Hypothalamus (tissue), 51 donors: ENCODE measurements around the gene PTX4.
A peak's percentile ranks its signal among the peaks of the same experiment; 100 is the strongest.

Source experiments
- DNase-seq, 51 donors: peaks; one replicate each; lab custom pipeline; 2025; lab: John Stamatoyannopoulos, UW

PTX4 gene

DNA sequence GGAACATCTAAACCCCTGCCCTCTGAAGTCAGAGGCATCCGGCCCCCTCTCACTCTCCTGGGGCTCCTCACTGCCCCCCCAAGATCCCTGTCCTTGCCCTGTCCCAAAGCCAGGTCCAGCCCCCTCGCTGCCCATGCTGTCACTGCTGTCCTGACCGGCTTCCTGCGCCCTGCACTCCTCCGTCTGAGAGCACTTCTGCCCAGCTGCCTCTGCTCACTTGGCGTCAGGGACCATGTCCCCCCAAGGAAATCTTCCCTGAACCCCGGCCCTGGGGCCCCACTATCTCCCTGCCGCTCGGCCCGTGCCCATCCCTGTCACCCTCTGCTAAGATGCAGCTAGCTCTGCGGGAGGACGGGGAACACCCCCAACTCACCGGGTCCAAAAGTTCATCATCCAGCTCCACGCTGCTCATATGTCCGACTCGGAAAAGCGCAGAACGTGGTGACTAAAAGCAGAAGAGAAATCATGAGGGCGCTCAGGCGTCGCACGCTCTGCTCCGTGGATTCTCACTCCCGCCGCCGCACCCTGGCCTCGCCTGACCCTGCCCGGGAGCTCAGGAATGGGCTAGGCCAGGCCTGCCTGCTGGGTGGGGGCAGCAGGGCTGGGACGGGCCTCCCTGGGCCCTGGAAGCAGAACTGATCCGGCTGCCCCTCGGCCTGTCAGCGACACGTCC is 23.7 kb downstream of the PTX4 start:
- no peak for DNase-seq

DNA sequence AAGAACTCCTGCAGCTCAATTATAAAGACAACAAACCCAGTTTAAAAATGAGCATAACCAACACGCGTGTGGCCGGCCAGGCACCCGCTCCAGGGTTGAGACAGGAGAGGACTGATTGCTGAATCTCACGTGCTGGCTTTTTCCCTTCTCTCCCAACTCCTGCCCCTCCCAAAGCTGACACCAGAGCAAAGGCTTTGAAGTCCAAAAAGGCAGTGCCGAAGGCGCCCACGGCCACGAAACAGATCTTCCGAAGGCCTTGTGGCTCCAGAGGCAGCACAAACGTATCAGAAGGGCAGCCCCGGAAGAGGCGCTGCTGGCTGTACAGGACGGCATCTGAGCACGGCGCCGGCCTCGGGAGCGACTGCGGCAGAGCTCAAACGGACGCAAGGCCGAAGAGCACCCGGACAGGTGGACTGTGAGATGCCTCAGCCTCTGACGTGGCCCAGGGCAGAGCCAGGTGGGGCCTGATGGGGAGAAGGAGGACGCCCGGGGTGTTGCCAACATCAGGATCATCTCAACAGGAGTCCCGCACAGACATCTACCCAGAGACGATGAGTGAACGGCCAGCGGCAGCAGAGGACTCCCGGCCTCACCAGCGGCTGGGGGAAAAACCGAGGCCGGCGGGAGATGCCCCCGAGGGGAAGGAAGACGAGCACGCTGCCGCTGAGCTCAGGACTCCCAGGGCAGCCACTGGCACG is 24.4 kb downstream of the PTX4 start:
- no peak for DNase-seq

DNA sequence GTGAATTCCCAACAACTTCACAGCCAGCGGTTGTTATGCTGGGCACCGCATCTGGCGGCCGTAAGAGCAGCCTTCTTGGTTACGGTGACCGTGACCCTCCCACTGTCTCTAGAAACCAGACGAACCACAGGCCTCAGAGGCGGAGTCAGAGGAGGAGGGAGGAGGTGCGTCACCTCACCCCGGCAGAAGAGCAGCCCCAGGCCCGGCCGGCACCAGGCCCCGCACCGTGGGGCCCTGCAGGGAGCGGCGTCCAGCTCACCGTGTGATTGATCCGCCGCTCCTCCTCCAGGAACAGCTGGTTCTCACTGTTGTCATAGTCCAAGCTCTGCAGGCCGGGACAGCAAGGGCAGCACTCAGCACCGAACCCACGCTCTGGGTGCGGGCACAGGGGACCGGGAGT is 27.6 kb downstream of the PTX4 start:
- DNase-seq = no peak

DNA sequence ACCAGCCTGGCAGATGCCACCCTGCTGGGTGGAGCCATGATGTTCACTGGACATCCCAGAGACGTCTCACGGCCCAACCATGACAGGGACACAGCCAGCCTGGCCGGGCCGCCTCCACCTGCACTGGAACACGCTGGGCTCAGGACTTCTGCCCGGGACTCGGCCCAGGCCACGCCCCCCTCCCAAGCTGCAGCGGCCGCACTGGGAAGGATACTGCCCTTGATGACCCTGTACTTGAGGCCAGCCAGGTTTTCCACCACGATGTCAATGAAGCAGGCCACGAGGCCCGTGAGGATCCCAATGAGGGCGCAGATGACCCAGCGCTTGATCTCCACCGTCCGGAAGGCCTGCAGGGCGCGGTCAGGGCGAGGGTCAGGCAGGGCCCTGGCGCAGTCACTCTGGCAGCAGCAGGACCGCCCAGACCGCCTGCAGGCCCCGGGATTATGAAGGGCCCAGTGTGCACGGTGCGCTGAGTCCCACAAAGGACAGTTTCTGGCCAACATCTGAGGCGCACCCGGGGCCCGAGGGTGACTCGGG is 28.1 kb downstream of the PTX4 start:
- no peak for DNase-seq

DNA sequence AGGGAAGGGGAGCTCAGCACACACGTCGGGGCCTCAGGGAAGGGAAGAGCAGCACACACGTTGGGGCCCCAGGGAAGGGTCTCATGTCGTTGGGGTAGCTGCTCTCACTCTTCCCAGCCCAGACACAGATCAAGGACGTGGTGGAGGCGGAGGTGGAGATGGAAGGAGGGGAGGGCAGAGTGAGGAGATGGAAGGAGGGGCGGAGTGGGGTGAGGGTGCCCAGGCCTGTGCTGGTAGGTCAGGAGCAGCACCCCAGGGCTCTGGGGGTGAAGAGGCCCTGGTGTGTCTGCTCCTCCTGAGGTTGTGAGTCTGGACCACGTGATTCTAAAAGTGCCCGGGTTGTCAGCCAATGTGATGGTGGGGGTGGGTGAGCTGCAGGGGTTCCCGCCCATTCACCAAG is 28.8 kb downstream of the PTX4 start:
- no peak for DNase-seq

DNA sequence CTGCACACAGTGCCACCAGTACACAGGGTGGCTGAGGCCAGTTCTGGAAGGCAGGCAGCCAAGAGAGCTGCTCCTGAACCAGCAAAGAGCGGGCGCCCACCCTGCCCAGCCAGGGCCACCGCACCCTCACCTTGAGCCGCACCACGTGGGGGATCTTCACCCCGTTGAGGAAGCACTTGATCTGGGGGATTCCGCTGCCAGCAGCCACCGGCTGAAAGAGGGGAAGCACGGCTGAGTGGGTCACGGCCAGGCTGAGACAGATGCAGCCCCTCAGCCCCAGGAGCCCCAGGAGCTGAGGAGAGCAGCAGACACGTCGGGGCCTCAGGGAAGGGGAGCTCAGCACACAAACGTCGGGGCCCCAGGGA is 29.8 kb downstream of the PTX4 start:
- no peak for DNase-seq

DNA sequence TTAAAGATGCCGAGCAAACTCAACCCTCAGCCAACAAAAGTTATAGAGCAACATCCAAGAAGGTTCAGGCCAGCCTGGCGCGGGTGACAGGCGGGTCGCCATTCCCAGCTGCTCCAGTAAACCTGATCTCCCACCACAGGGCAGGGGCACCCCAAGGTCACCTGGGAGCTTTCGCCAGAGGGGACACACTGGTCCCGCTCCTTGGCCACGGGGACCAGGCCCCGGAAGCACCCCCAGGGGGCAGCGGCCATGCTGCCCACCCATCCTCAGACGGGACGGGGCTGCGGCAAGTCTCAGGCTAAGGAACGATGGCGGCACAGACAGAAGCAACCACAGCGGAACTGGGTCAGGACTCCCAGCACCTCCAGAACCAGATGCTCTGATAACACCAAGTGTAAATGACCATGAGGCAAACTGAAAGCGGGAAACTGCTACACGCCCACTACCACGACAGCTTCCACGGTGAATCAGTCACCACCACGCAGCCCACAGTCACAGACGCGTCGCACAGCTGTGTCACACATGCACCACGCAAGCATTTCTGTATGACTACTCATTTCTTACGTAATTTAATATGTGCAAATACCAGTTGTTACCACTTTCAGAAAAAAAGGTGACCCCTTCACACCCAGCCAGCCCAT is 30.3 kb downstream of the PTX4 start:
- peak in 1 of 51 donors; percentile 49 for DNase-seq

DNA sequence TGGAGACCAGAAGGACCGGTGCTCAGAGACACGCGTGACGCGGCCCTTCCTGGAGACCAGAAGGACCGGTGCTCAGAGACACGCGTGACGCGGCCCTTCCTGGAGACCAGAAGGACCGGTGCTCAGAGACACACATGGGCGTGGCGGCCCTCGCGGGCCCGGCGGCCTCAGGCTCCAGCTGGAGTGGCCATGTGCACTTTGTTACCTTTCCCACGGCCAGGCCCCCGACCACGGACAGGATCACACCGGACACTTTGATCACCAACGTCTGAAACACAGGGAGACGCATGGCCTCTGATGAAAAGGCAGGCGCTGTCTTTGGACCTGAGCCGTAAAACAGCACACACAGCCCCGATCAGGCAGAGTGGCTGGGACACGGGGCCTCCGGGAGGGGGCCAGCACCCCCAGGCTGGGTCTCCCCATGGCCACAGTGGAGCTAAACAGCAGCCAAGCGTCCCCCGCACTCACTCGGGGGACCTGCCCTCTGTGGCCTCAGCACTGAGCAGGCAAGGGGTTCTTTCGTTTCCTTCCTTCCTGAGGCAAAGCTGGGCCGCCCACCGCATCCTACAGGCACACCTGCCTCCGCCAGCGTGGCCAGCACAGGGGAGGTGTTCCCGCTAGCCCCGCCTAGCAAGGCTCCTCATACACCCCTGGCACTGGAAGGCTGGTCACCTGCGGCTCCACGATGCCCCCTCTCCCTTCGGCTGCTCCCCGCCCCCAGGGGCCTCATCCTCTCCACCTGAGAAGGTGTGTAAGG is 31.1 kb downstream of the PTX4 start:
- DNase-seq = no peak

DNA sequence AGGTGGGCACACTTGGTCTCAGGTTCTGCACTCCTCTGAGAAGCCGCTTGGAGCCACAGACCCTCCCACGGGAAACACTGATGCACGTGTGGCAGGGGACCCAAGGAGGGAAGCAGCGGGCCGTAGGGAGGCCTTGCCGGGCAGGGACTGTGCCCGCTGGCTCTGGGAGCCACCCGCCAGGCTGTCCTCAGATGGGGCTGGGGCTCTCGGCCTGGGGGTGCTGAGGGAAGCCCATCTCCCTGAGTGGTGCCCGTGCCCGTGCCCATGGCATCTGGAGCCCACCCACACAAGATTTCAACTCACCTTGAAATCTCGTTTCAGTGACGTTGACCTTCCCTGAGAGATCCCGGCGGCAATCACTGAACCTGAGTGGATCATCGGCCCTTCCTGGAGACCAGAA is 31.8 kb downstream of the PTX4 start:
- DNase-seq = no peak

DNA sequence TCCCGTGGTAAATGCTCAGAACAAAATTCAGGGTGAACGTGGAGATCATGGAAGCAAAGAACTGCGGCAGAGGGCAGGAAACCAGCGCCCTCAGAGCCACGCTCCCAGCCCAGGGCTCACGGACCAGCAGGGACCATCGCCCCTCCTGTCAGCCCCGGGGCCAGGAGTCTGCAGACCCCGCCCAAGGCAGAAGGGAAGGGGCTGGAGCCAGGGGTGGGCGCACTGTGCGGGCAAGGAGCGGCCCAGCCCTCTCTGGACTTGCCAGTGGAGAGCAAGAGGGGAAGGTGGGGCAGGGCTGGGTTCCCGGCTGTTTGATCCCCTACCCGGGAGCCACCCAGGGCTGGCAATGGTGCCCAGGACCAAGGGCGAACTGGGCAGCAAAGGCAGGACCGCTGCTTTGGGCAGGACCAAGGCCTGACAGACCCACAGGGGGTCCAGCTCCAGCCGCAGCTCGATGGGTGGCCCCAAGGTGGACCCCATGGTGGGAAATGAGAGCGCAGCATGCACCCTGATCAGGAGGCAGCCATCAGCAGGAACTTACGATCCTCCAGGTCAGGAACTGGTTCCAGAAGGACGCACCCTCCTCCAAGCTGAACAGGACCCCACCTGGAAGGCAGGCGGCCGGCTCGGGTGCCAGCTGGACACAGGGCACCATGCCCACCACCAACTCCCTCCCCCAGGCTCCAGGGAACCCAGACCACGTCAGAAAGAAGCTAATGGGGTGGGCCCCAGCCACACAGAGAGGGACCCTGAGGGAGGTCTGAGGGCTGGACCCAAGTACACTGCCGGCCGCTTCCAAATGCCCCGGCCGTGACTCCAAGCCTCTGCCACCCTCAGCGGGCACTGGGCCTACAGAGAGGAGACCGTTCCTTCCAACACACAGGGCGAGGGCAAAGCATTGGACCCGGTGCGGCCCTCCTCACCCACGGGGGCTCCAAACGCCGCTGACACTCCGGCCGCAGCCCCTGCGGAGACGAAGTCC is 33.3 kb downstream of the PTX4 start:
- DNase-seq = no peak

DNA sequence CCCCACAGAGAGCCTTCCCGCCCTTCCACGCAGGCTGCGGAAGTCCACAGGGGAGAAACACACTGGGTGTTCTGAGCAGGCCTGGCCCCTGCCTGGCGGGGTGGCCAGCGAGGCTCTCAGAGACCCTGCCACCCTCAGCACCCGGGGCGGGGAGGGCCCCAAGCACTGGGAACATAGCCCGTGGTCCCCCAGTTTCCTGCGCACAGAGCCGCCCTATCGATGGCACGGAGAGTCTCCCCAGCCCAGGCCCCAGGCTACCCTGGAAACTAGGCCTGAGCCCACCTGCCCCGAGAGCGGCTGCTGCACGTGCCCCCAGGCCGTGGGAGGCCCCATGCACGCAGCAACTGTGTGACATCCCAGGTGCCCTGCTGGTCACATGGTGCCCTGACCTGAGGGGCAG is 34.2 kb downstream of the PTX4 start:
- DNase-seq = no peak

DNA sequence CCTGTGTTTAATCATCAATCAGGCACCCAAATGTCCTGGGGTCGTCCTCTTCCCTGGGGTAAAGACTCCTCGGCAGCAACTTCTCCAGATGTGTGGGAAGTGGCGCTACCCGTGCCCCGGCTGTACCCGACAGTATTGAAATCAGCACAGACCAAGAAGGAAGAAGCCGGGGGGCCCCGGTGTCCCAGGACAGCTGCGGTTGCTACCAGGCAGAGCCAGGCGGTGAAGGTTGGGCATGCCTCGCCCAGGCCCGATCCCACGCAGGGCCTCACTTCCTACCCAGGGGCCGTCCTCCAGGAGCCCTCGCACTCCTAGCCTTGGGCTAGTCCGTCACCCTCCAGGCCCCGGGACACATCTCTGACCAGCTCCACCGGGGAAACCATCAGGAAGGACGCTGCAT is 35.4 kb downstream of the PTX4 start:
- DNase-seq = no peak

DNA sequence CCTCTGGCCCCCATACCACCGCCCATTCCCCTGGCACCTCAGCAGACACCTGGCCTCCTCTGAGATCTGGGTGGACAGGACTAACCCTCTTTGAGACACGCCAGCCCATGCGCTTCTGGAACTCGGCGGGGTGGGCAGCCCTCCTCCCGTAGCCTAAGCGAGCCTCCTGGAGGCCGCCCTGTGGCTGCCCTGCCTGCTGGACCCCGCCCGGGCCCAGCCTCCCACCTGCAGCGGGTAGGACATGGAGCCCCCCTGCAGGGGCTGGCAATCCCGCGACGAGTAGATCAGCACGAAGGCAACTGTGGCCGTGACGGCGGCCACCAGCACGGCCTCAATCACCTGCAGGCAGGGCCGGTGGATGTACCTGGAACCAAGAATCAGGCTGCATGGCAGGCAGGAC is 36.2 kb downstream of the PTX4 start:
- DNase-seq = no peak

DNA sequence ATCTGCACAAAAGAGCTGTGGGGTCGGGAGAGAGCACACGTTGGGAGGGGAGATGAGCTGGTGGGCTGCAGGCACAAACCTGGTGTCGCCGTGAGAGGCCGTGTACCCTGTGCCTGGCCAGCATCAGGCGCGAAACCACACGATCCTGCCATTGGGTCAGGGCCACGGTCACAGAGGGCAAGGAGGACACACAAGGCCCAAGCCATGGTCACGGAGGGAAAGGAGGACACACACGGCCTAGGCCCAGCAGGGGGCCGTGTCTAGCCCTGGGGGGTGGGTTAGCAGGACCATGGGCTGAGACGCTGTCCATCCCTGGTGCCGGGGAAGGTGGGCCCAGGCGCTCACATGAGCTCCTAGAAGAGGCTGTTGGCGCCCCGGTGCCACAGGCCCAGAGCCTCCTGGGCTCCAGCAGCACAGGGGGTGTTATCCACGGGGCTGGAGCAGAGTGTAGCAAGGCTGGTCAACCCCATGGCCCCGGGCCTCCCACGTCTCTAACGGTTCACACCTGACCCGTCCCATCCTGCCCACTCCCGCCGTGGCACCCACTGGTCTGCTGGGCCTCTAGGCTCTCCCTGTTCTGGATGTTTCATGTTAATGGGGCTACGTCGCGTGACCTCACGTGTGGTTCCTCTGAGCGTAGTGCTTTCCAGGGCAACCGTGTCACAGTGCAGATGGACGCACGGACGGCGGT is 36.9 kb downstream of the PTX4 start:
- DNase-seq = no peak

DNA sequence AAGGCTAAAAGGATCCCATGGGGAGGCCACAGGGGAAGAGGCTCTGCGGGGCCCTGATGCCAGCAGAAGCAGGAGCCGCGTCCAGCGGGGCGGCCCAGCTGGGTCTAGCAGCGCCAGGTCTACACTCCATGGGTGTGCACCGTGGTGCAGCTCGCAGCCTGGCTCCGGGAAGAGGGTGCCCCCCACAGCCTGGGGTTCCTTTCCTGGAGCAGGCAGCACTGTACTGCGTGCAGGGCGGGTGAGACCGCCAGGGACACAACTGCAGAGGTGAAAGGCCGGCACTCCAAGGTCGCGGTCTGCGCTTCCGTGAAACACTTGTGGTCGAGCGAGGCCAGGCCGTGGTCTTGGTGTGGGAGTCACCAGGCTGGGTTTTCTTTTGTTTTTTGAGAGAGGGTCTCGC is 37.9 kb downstream of the PTX4 start:
- no peak for DNase-seq

DNA sequence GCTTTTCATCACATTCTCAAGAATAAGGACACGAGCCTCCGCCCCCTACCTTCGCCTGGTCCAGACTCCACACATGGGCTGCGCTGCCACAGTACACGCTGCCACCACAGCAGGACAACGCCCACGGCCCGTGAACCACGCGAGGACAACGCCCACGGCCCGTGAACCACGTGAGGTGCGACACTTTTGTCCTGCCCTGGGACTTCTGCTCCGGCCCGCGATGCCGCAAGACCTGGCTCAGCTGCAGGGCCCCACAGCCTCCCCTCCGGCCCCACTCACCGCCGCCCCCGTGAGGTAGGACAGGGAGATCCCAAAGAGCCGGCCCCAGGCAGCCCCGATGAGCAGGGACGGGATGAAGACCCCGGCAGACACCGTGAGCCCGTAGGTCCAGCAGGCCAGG is 38.5 kb downstream of the PTX4 start:
- peak in 1 of 51 donors; percentile 14 for DNase-seq

DNA sequence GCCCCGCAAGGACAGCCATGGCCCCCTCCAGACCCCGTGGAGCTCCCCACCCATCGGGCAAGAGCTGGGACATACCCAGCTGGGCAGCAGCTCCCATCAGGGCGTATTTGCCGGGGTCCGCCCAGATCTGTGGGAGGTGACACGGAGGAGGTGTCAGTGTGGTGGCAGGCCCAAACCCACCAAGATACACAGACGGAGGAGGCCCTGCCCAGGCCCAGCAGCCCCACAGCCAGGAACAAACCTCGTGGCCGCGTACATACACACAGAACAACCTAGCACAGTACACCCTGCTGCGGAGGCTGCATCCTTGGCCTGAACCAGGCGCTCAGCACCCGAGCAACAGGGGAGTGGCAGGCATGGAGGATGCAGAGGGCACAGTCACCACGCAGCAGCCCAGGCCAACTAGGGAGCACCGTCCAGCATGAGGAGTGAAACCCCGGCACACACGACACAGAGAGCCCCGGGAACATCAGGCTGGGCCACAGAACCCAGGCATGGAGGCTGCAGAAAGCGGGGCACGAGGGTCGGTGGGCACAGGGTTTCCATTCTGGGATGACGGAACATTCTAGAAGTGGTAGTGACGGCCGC is 39.4 kb downstream of the PTX4 start:
- no peak for DNase-seq

DNA sequence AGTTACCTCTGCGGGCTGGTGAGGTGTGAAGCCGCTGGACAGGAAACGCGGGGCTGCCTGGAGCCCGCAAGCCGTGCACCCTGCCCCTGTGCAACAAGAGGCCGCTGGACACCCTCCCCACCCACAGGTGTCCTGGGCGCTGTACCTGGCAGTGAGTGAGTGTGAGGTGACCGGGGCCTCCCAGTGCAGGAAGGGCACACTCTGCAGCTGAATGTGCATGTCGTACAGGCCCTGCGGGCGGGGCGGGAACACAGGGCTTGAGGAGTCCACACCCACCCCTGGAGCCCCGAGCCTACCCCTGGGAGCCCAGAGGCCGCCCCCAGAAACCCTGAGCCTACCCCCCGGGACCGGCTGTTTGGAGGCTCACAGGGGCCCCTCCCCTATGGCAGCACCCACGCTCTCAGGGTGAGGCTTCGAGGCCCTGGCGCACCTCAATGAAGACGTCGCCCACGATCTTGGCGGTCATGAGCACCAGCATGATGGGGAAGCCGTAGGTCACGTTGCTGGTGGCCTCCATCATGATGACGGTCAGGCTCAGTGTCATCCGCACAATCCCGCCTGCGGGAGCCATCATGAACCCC is 40.1 kb downstream of the PTX4 start:
- DNase-seq = no peak

DNA sequence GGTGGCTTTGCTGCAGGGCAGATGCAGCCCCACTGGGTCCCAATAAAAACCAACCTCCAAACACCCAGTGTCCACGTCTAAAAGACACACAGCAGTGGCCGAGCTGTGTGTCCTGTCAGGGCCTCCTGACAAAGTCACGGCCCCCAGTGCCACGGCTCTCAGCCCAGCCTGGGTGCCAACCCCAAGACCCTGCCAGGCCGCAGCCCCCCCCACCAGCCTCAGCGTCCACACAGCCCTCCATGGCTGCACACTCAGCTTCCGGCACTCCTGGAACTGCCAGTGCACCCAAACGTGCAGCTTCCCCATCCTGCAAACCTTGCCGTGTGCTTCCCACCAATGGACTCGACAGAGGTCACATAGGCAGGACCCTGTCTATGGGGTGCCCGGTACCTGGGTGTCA is 40.8 kb downstream of the PTX4 start:
- DNase-seq = no peak
